ENCODE measurements around the gene PRR13.
"Not testable (repeated sequence)": the region's sequence is repeated elsewhere in the genome, so short reads cannot be mapped to it uniquely, and the experiment has no call there.

Gene PRR13

GRCh38 chr12:53441040-53441833 lies at the start of gene PRR13:
TSS of gene PRR13 (plus strand) at chr12:53441734. CDS start at chr12:53442715, 981 bp downstream.
- DNase-seq (ENCODE audit: insufficient read length, low spot score) (peak; percentile 89), FAIRE-seq (no peak)
- no peak for TF ChIP-seq CTCF (IDR thresholded peaks at IDR 0.05; ENCODE audit: insufficient read depth, missing control alignments)

- FAIRE-seq (no peak), DNase-seq (ENCODE audit: insufficient read length, low spot score) (no peak)
- TF ChIP-seq CTCF (IDR thresholded peaks at IDR 0.05; ENCODE audit: insufficient read depth, missing control alignments) = no peak
Measured at GRCh38 chr12:53399896-53400295, 41.6 kb upstream of the PRR13 start.

GRCh38 chr12:53402351-53402750 lies 39.2 kb upstream of the PRR13 start:
- FAIRE-seq; DNase-seq (ENCODE audit: insufficient read length, low spot score): not testable (repeated sequence)

GRCh38 chr12:53402871-53403270 lies 38.7 kb upstream of the PRR13 start:
- no peak for FAIRE-seq
- no peak for DNase-seq (ENCODE audit: insufficient read length, low spot score)
- no peak for TF ChIP-seq CTCF (IDR thresholded peaks at IDR 0.05; ENCODE audit: insufficient read depth, missing control alignments)

GRCh38 chr12:53410951-53411350 lies 30.6 kb upstream of the PRR13 start:
- FAIRE-seq (no peak), DNase-seq (ENCODE audit: insufficient read length, low spot score) (no peak)
- TF ChIP-seq CTCF (IDR thresholded peaks at IDR 0.05; ENCODE audit: insufficient read depth, missing control alignments) = no peak

GRCh38 chr12:53413485-53414204 lies 27.9 kb upstream of the PRR13 start:
- no peak for TF ChIP-seq CTCF (IDR thresholded peaks at IDR 0.05; ENCODE audit: insufficient read depth, missing control alignments)
- FAIRE-seq (no peak), DNase-seq (ENCODE audit: insufficient read length, low spot score) (no peak)

- TF ChIP-seq CTCF (IDR thresholded peaks at IDR 0.05; ENCODE audit: insufficient read depth, missing control alignments) = no peak
- DNase-seq (ENCODE audit: insufficient read length, low spot score) (no peak), FAIRE-seq (no peak)
Measured at GRCh38 chr12:53414756-53415417, 26.6 kb upstream of the PRR13 start.

- not testable (repeated sequence) for DNase-seq (ENCODE audit: insufficient read length, low spot score); FAIRE-seq
Measured at GRCh38 chr12:53415752-53416389, 25.7 kb upstream of the PRR13 start.

GRCh38 chr12:53417291-53417816 lies 24.2 kb upstream of the PRR13 start:
- DNase-seq (ENCODE audit: insufficient read length, low spot score); FAIRE-seq: not testable (repeated sequence)
